ENCODE results near the gene ACSL6.

Gene ACSL6

GRCh38 chr5:132011622-132012343 is at the start of gene ACSL6:
Gene ACSL6 (minus strand): TSS chr5:132011658. CDS start chr5:132011553, 105 bp downstream.
- no peak for FAIRE-seq

GRCh38 chr5:132060501-132061161 is 49.2 kb upstream of the ACSL6 start, which contains the start of gene IL3:
Gene IL3 (plus strand): TSS chr5:132060655. CDS start chr5:132060707, 52 bp downstream.
- FAIRE-seq: no peak

- no peak for FAIRE-seq
Observed at GRCh38 chr5:132059696-132060500, 48.4 kb upstream of the ACSL6 start.

- FAIRE-seq: no peak
Observed at GRCh38 chr5:132059043-132059695, 47.7 kb upstream of the ACSL6 start.

- FAIRE-seq: no peak
Observed at GRCh38 chr5:132058646-132059042, 47.2 kb upstream of the ACSL6 start.

GRCh38 chr5:132057498-132058255 is 46.2 kb upstream of the ACSL6 start:
- FAIRE-seq: no peak

- FAIRE-seq: no peak
Observed at GRCh38 chr5:132056610-132057497, 45.4 kb upstream of the ACSL6 start.

- no peak for FAIRE-seq
Observed at GRCh38 chr5:132055808-132056609, 44.6 kb upstream of the ACSL6 start.

- no peak for FAIRE-seq
Observed at GRCh38 chr5:132055441-132055807, 44.0 kb upstream of the ACSL6 start.

GRCh38 chr5:132054697-132055440 is 43.4 kb upstream of the ACSL6 start:
- no peak for FAIRE-seq

GRCh38 chr5:132054031-132054696 is 42.7 kb upstream of the ACSL6 start:
- FAIRE-seq: no peak

- no peak for FAIRE-seq
Observed at GRCh38 chr5:132053483-132053882, 42.0 kb upstream of the ACSL6 start.

- FAIRE-seq: no peak
Observed at GRCh38 chr5:132052520-132052919, 41.1 kb upstream of the ACSL6 start.

- no peak for FAIRE-seq
Observed at GRCh38 chr5:132050661-132051552, 39.4 kb upstream of the ACSL6 start.

- FAIRE-seq: no peak
Observed at GRCh38 chr5:132050136-132050535, 38.7 kb upstream of the ACSL6 start.

GRCh38 chr5:132049559-132049958 is 38.1 kb upstream of the ACSL6 start:
- FAIRE-seq: no peak

- no peak for FAIRE-seq
Observed at GRCh38 chr5:132049093-132049492, 37.6 kb upstream of the ACSL6 start.

- FAIRE-seq: no peak
Observed at GRCh38 chr5:132046880-132047299, 35.4 kb upstream of the ACSL6 start.

Data from endometrium (tissue), 2 donors.